HL-60/S4 treated with retinoic acid at 250 ng/mL for 4 days and 3 days (cell line): ENCODE data around the gene SHISA8.

ENCODE experiments used
- in situ Hi-C: fragments of 300-500 bp; cut with MboI; formaldehyde crosslinking; loops from 2 replicates; pipeline ENCODE4 v1.7.0; 2022; ENCODE audit warnings: low sequenced_read_pairs

Gene SHISA8

DNA sequence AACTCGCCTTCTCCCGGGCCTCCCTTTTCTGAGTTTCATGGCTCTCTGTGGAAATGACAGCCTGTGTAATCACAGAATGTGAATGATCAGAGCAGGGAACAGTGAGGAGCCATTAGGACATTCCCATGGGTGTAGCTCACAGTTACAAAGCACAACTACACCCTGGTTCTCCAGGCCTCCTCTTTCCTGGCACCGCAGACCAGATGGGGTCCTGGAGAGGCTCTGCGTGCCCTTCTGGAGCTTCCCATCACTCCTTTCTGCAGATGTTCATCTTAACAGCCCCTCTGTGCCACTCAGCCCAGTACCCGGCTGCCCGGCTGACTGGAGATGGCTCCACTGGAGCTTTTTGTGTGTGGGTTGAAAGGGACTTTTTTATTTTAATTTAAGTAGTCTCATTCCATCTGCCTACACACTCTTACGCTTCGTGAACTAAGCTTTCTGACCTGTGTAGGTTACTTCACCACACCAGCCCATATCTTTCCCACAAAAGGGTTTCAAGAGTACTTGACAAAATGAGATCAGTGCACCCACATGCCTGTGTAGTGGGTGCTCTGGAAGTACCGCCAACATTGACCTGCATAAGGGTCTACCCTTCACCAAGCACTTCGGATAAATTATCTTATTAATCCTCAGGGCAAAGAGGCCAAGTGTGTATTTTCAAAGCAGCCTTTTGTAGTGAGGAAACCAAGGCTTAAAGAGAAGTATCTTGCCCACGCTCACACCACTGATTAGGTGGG lies 52.2 kb downstream of the SHISA8 start:
- in situ Hi-C loops: no loop called here

DNA sequence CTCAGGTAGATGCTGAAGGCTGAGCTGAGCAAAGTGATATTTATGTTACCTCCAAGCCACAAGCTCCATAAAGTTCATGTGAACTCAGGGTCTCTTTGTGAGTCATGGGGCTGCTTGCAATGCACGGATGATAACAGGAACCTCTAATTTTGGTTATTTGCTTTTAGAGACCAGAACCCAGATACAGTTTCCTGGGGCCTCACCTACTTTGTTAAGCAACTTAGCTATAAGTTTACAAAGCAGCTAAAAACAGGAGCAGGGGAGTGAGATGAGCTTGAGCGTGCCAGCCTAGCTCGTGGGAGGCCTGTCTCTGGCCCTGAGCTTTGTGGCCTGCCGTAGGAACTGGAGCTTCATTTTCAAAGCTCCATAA lies 52.7 kb downstream of the SHISA8 start:
- in situ Hi-C loops: no loop called here
